Stimulated activated naive CD8-positive, alpha-beta T cell treated with anti-CD3 and anti-CD28 coated beads, Interleukin-15, amount 100 ng/mL, for 72 hours (primary cell): ENCODE results near the gene ELP4.

Experiments
- ATAC-seq: fragments of 150-1000 bp; cut with Tn5 transposase; 2 replicates; pipeline ENCODE4 v1.10.0; 2021; ENCODE audit warnings: mild to moderate bottlenecking, moderate library complexity
- DNase-seq, 2 donors: peaks; one replicate each; pipeline ENCODE4 v3.0.0; 2021 to 2022
- H3K27ac Mint-ChIP-seq, 2 donors: one replicate each; pipeline ENCODE4 v1.8.0; 2022; ENCODE audit warnings: mild to moderate bottlenecking in 2 of 2, mixed read lengths in 2 of 2, moderate library complexity in 2 of 2
- H3K27me3 Mint-ChIP-seq: one replicate; pipeline ENCODE4 v1.8.0; 2022; ENCODE audit warnings: mixed read lengths
- H3K4me1 Mint-ChIP-seq: one replicate; pipeline ENCODE4 v1.8.0; 2022; ENCODE audit warnings: mild to moderate bottlenecking, mixed read lengths
- H3K4me3 Mint-ChIP-seq, 2 donors: one replicate each; pipeline ENCODE4 v1.8.0; 2022; ENCODE audit warnings: mild to moderate bottlenecking in 2 of 2, mixed read lengths in 2 of 2, moderate library complexity in 1 of 2
- H3K9me3 Mint-ChIP-seq, 2 donors: one replicate each; pipeline ENCODE4 v1.8.0; 2022; ENCODE audit warnings: mixed read lengths in 2 of 2

The ELP4 gene

DNA sequence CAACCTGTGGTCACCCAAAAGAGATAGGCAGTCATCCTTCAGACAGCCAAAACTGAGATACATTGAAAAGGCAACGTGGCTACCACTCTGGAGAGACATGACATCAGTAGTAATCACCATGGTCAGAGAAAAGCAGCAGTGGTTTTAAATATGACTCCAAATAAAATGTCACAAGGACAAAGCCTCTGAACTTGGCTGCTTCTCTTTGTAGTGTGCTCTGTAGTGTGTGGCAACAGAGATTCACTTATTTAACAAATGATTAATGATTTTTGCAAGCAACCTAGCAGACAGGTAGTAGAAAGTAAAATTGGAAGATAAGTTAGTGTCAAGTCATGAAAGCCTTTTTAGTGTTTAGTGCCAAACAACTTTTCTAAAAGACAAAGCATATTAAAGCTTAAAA lies 238.0 kb downstream of the ELP4 start:
- ATAC-seq: no peak

DNA sequence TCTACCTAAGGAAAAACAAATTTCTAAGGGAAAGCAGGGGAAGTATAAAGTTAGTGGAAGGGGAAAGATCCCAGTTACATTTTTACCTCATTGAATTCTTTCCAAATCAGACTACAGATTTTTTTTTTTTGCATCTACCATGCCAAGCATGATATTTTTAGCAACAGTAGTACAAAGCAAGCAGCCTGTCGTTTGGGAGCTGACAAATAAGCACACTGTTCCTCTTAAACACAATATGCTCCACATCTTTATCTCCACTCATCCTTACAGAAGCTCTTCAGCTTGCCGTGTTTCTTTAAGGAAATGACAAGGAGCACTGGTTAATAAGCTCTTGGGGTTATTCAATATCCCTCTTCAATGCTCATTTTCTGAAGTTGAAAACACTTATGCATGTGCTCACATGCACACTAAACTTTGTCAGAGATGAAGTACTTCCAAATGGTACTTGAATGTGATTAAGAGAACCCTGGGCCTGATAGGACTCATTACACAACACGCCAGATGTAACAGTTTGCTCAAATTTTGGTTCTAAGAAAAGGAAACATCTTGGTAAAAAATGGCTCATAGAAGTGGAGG lies 247.8 kb downstream of the ELP4 start:
- DNase-seq: no peak
- no peak overlapping the region for H3K27ac Mint-ChIP-seq
- ATAC-seq: no peak
- H3K4me3 Mint-ChIP-seq: no peak overlapping the region
- no peaks in the 10 kb centered on the region for H3K4me1 Mint-ChIP-seq
- H3K27me3 Mint-ChIP-seq: no peaks in the 10 kb centered on the region
- H3K9me3 Mint-ChIP-seq: no peaks in the 10 kb centered on the region

More for the DNA sequence above, 238.0 kb downstream of the ELP4 start:
- Mint-ChIP-seq H3K27ac (no peak overlapping the region), H3K9me3 (peaks cover 7 to 16% of the 10 kb centered on the region in 2 donors), H3K4me3 (no peak overlapping the region), H3K4me1 (no peaks in the 10 kb centered on the region), H3K27me3 (no peaks in the 10 kb centered on the region)
- no peak for DNase-seq

DNA sequence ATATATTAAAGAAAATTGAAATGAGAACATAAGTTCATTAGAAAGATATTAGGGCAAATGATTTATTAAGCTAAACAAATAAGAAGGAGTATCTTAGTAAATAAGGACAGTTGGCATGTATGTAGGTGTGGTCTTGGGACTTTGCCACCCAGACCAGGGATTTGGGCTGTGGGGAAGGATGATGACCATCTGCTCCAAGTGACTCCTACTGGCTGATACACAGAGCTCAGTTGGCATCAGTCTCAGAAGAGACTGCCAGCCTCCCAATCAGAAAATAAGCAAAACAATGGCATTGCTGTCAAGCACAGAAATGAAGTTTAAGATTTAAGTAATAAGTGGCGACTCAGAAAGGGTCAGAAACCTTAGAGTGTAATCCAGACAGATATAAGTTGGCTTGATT lies 252.1 kb downstream of the ELP4 start:
- Mint-ChIP-seq H3K4me1 (no peaks in the 10 kb centered on the region), H3K27me3 (no peaks in the 10 kb centered on the region), H3K27ac (no peak overlapping the region), H3K9me3 (no peaks in the 10 kb centered on the region), H3K4me3 (no peak overlapping the region)
- DNase-seq (no peak), ATAC-seq (no peak)

DNA sequence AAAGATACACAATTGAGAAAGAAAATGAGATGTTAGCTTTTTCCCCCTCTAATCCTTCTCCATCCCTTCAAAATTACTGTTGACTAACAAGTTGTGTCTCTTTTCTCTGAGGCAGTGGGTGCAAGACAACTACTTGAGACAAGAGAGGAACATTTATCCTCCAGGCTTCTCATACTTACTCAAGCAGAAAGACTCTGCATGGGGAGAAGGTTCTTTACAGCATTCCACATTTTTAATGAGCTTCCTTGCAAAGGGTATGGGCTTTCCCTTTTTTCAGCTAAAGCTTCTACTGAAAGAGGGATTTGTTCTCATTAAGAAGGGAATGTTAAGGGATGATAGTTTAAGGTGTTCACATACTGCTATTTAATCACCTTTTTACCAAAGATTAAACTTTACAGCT lies 253.7 kb downstream of the ELP4 start:
- H3K4me3 Mint-ChIP-seq: no peak overlapping the region
- no peaks in the 10 kb centered on the region for H3K27me3 Mint-ChIP-seq
- no peak for DNase-seq
- H3K4me1 Mint-ChIP-seq: no peaks in the 10 kb centered on the region
- no peak overlapping the region for H3K27ac Mint-ChIP-seq
- no peaks in the 10 kb centered on the region for H3K9me3 Mint-ChIP-seq
- no peak for ATAC-seq

DNA sequence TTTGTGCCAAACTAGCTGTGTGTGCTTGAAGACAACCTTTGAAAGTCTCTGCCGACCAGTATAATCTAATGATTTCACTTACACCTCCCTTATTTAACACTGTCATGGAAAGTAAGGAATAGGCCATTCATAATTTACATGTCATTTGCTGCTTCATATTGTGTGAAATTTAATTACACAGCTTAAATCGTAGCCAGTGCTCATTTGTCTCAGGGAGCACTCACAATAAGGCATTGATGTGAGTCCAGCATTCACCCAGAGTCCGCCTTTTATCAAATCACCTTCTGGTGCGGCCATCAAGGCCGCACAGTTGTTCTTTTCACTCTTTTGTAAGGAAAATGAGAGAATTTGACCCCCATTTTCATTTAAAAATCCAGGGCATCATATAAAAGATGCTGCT lies 254.7 kb downstream of the ELP4 start:
- no peaks in the 10 kb centered on the region for H3K27me3 Mint-ChIP-seq
- DNase-seq (no peak), ATAC-seq (no peak)
- no peak overlapping the region for H3K4me3 Mint-ChIP-seq
- no peaks in the 10 kb centered on the region for H3K4me1 Mint-ChIP-seq
- no peaks in the 10 kb centered on the region for H3K9me3 Mint-ChIP-seq
- H3K27ac Mint-ChIP-seq: no peak overlapping the region

DNA sequence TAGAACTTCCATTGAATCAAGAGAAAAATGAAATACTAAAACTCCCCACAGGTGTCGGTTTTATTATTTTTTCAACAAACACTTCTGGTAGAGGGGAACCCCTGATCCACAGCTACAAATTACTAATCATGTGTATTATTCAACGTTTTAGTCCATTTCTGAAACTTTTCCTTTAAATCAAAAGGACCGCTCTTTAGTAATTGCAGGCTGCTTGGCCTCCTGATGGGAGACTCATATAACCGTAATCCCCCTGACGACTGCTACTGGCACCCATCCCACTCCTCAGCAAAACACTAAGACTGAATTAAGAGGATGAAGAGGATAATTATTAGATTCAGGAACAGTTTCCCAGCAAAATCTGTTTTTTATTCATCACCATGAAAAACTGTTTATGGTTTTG lies 255.2 kb downstream of the ELP4 start:
- no peaks in the 10 kb centered on the region for H3K9me3 Mint-ChIP-seq
- H3K4me1 Mint-ChIP-seq: no peaks in the 10 kb centered on the region
- no peak overlapping the region for H3K4me3 Mint-ChIP-seq
- no peak for ATAC-seq
- DNase-seq: no peak
- no peak overlapping the region for H3K27ac Mint-ChIP-seq
- H3K27me3 Mint-ChIP-seq: no peaks in the 10 kb centered on the region

DNA sequence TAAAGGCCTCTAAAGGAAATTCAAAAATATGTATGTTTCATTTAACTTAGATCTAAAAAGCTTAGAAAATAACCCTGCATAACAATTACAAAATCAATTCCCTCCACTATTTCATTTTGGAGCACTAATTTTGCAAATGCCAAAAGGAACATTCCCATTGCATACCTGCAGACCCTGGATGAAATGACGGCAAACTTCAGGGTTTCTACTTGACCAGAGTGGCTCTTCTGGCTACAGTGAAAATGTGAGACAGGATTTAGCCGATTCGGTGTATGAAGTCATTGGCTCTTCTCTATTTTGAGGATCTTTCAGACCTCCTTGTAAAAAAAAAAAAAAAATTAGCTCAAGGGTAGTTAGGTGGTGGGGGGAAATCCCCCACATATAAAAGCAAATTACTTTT lies 257.5 kb downstream of the ELP4 start:
- Mint-ChIP-seq H3K27me3 (no peaks in the 10 kb centered on the region), H3K4me1 (peaks cover 5% of the 10 kb centered on the region), H3K4me3 (no peak overlapping the region), H3K9me3 (no peaks in the 10 kb centered on the region), H3K27ac (no peak overlapping the region)
- DNase-seq (no peak), ATAC-seq (no peak)

DNA sequence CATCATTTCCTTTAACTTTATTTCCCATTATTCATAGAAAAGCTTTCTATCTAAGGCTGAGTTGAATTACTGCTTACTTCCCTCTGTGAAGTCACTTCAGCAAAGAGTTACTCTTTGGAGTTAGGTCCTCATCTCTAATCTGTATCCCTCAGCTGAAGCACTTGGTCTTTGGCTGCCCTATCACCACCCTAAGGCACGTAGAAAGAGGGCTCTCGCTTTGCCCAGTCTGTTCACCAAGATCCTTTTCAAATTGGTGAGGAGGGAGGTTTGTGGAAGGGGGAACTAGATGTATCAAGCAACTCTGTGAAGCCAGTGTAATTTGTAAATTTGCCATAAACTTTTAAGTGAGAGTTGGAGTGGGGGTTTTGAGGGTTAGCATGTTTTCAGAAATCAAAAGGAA lies 258.1 kb downstream of the ELP4 start:
- Mint-ChIP-seq H3K4me1 (peaks cover 5% of the 10 kb centered on the region), H3K27ac (no peak overlapping the region), H3K9me3 (no peaks in the 10 kb centered on the region), H3K4me3 (no peak overlapping the region), H3K27me3 (no peaks in the 10 kb centered on the region)
- no peak for ATAC-seq
- no peak for DNase-seq

DNA sequence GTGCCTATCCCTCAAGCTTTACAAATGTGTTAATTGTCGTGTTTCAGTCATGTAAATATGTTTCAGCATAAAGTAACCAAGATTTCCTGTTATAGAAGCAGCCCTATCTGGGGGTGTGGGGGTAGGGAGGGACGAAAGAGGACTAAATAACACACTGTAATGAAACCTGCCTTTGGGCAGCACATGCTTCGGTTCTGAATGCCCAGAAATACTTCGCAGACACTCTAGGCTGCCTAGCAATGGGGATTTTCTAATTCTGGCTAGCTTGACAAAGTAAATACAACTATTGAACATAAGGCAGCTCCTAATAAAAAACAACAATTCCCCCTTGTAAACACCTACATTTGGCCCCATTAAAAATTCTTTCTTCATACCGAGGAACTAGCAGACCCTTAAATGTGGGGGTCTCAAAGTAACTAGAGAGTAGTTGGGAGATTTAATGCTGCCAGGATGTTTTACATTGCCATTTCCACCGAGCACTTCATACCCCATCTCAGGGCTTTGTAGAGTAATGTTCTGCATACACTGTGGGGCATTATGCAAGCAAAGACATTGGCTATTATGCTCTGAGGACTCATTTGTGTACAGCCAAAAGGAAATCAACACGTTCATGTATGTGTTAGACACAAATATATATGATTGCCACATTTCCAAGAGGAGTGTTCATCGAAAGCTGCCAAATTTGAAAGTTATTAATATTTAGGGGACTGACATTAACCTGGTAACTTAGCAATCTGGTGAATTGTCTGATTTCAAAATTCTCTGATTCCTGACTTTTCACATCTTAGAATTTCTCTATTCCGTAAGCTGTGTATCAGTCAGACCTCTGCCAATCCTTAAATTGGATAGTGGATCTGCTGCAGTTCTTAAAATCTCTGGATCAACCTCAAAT lies 259.4 kb downstream of the ELP4 start:
- H3K9me3 Mint-ChIP-seq: no peaks in the 10 kb centered on the region
- no peak overlapping the region for H3K27ac Mint-ChIP-seq
- no peak overlapping the region for H3K4me3 Mint-ChIP-seq
- peaks cover 5% of the 10 kb centered on the region for H3K4me1 Mint-ChIP-seq
- DNase-seq (no peak), ATAC-seq (no peak)
- no peaks in the 10 kb centered on the region for H3K27me3 Mint-ChIP-seq

DNA sequence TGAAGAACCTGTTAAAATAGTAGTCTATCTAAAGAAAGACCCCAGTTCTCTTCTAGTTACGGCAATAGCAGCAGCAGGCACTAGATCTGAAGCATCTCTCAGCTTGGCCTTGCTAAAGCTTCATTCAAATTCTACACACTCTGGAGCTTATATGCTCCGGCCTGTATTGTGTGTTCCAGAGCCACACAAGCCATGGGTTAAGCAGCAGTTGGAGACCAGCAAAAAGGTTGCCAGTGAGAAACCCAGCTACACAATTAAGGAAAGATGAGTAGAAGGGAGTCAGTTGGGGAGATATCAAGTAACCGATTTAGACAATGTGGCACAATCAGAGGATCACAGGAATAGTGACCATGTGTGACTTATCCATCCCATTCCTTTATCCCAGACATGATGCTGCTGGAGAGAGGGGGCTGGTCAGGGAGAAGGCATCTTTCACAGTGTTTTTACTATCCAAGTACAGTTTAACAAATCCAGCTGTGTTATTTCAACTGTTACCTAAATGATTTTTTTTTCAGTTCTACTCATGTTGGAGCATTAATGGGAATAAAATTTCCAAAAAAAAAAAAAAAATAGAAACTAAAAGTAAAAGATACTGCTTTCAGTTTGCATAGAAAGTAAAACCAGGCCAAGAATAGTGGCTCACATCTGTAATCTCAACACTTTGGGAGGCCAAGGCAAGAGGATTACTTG lies 260.6 kb downstream of the ELP4 start:
- Mint-ChIP-seq H3K27ac (peak overlapping the region in 1 of 2 donors; percentile 10), H3K4me1 (peaks cover 5% of the 10 kb centered on the region), H3K4me3 (no peak overlapping the region), H3K27me3 (no peaks in the 10 kb centered on the region), H3K9me3 (no peaks in the 10 kb centered on the region)
- DNase-seq (no peak), ATAC-seq (no peak)

DNA sequence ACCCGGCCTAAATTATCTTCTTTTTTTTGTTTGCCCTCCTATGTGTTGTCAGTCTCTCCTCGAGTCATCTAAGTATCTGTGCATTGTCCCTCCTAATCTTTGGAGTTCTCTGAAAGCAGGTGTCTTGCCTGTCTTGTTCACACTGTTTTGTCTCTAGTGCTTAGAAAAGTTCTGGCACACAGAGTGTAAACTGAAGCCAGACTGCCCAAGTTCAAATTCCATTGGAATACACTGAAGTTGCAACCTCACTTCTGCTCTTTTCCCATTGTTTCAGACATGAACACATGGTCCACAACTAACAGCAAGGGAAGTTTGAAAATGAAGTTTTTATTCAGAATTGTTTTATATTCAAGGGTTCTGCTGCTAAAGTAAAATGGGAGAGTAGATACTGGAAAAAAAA lies 262.8 kb downstream of the ELP4 start:
- ATAC-seq (no peak), DNase-seq (no peak)
- Mint-ChIP-seq H3K9me3 (no peaks in the 10 kb centered on the region), H3K4me3 (no peak overlapping the region), H3K4me1 (peaks cover 5% of the 10 kb centered on the region), H3K27me3 (no peaks in the 10 kb centered on the region), H3K27ac (no peak overlapping the region)

DNA sequence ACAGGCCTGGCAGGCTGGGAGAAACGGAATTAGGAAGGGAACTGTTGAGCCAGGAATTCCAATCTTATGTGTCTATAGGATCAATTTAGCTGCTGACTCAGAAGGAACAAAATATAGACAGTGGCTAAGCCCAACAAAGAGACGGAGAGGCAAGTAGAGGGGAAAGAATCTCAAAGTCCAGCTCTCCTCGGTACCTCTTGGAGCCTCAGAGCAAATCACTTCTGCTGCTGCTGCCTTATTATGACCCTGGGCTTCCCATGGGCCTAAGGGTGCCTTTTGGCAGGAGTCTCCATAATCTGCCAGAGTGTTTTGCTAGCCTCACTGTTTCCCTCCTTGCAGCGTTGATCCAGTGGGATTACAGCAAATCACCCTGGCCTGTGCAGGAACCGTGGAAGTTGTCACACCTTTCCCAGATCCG lies 269.8 kb downstream of the ELP4 start:
- Mint-ChIP-seq H3K4me3 (no peak overlapping the region), H3K27me3 (no peaks in the 10 kb centered on the region), H3K27ac (no peak overlapping the region), H3K9me3 (no peaks in the 10 kb centered on the region), H3K4me1 (no peaks in the 10 kb centered on the region)
- ATAC-seq: no peak
- no peak for DNase-seq

DNA sequence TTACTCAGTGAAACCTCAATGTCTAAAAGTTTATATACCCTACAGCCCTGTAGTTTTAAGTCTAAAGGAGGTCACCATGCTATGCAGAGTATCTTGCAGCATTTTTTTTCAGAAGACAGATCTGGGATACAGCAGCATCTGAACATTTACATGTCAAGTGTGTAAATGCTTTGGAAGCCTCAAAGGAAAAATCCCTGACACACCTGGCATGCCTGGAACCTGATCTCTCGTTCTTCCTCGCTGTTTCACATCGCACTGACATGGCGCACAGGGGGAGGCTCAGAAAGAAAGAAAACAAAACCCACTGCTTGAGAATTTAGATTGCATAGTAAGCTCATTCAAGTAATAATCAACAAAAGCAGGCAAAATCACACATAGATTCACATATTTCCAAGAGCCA lies 270.5 kb downstream of the ELP4 start:
- Mint-ChIP-seq H3K27ac (no peak overlapping the region), H3K9me3 (no peaks in the 10 kb centered on the region), H3K4me1 (no peaks in the 10 kb centered on the region), H3K27me3 (no peaks in the 10 kb centered on the region), H3K4me3 (no peak overlapping the region)
- DNase-seq: no peak
- ATAC-seq: no peak

DNA sequence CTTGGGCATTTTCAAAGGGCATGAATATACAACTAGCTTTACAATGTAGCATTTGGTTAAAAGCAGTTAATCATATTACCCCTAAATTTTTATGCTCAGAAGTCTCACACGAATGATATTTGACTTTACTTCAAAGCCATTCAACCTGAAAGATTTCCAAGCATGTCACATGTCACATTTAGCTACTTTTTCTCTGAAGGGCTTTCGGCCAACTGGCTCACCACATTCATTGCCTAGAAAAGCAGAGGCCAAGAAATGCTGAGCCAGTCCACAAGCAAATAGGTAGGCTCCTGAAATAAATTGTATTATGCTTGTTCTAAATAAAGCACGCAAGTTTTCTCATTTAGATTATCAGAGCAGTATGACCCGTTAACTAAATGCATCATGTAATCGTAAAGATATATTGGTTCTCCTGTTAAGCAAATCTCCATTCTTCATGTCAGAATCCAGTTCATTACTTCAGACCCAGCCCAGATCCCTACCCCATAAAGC lies 271.0 kb downstream of the ELP4 start:
- Mint-ChIP-seq H3K4me3 (no peak overlapping the region), H3K4me1 (no peaks in the 10 kb centered on the region), H3K27me3 (no peaks in the 10 kb centered on the region), H3K27ac (no peak overlapping the region), H3K9me3 (no peaks in the 10 kb centered on the region)
- no peak for ATAC-seq
- no peak for DNase-seq

DNA sequence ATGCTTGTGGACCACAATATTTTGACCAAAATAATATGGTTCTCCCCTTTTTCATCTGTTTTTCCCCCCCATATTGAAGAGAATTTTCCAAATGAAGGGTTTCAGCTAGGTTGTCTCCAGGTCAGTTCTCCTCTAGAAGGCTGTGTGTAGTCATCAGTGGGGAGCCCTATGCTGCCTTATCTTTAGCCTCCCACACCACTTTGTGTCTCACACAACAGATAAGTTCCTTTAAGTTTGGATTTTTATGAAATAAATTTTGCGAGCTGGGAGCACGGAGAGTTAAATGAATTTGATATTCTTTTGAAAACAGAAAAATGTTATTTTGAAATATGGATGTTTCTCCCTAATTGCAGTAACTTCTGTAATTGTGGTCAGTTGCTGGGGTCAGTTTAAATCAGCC lies 272.7 kb downstream of the ELP4 start:
- Mint-ChIP-seq H3K27ac (no peak overlapping the region), H3K9me3 (no peaks in the 10 kb centered on the region), H3K4me3 (no peak overlapping the region), H3K4me1 (no peaks in the 10 kb centered on the region), H3K27me3 (no peaks in the 10 kb centered on the region)
- no peak for DNase-seq
- ATAC-seq: no peak

DNA sequence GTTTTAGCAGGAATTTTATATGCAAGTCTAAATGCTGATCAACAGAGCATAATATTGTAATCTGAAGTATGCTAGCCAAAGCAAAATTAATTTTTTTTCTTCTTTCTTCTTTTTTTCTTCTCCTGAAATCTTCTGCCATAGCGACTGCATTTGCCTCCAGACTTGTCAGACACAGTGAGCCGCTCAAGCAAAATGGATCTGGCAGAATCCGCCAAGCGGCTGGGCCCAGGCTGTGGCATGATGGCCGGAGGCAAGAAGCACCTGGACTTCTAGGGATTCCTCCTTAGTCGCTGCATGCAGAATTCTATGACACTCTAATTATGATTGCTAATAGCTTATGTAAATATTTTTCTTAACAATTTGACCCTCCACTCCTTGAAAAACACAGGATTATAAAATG lies 273.7 kb downstream of the ELP4 start:
- DNase-seq (no peak), ATAC-seq (no peak)
- no peaks in the 10 kb centered on the region for H3K27me3 Mint-ChIP-seq
- no peak overlapping the region for H3K27ac Mint-ChIP-seq
- no peaks in the 10 kb centered on the region for H3K9me3 Mint-ChIP-seq
- no peaks in the 10 kb centered on the region for H3K4me1 Mint-ChIP-seq
- no peak overlapping the region for H3K4me3 Mint-ChIP-seq
